ENCODE results near the gene CDH5.

DNA sequence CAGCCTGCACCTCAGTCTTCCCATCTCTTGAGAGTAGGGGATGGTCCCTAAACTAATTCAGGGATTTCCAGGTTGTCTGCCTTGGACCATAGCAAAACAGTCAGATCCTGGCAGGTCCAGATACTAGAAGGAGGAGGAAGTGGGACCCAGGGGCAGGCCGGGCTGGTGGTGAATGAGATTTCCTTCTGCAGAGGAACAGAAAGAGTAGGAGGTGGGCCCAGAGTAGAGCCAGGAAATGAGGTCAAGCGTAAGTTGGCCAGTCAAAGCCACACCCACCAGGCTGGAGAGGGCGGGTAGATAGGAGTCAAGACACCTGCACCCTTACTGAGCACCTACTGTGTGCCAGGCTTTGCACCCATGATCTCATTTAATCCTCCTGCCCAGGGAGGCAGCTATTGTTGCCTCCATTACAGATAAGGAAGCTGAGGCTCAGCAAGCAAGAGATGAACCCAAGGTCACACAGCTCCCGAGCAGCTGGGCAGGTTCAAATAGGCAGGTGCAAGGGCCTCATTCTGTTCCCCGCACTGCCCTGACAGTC, 2.6 kb downstream of the CDH5 start:
- TF ChIP-seq, protein P1, sequence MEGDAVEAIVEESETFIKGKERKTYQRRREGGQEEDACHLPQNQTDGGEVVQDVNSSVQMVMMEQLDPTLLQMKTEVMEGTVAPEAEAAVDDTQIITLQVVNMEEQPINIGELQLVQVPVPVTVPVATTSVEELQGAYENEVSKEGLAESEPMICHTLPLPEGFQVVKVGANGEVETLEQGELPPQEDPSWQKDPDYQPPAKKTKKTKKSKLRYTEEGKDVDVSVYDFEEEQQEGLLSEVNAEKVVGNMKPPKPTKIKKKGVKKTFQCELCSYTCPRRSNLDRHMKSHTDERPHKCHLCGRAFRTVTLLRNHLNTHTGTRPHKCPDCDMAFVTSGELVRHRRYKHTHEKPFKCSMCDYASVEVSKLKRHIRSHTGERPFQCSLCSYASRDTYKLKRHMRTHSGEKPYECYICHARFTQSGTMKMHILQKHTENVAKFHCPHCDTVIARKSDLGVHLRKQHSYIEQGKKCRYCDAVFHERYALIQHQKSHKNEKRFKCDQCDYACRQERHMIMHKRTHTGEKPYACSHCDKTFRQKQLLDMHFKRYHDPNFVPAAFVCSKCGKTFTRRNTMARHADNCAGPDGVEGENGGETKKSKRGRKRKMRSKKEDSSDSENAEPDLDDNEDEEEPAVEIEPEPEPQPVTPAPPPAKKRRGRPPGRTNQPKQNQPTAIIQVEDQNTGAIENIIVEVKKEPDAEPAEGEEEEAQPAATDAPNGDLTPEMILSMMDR (conservative IDR thresholded peaks at IDR 0.05), result no peak
- no peak for TF ChIP-seq EZH2 (IDR thresholded peaks at IDR 0.05; ENCODE audit: low read depth)
